Measurements from ENCODE around the gene ABCB11.
A peak's percentile ranks its signal among the peaks of the same experiment; 100 is the strongest.

ABCB11 gene

DNA sequence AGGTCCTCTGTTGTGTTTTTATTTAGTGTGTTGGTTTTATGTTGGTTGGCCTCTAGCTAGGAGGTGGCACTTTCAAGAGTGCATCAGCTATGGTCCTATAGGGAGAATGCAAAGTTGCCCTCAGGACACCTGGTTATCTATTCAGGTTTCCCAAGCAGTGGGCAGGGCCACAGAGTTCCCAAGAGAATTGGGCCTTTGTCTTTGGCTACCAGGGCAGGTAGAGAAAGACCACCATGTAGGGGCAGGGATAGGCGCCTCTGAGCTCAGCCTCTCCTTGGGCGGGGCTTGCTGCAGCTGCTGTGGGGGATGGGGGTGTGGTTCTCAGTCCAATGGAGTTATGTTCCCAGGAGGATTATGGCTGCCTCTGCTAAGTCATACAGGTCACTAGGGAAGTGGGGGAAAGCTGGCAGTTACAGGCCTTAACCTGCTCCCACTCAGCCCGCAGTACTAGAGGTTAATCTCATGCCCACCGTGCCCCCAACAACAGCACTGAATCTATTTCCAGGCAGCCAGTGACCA, 26.0 kb downstream of the ABCB11 start:
- no peak for DNase-seq (ENCODE audit: low read depth, low spot score)
- no peak overlapping the region for H3K4me3 ChIP-seq (ENCODE audit: low read depth, low read length)
- TF ChIP-seq, protein P1, sequence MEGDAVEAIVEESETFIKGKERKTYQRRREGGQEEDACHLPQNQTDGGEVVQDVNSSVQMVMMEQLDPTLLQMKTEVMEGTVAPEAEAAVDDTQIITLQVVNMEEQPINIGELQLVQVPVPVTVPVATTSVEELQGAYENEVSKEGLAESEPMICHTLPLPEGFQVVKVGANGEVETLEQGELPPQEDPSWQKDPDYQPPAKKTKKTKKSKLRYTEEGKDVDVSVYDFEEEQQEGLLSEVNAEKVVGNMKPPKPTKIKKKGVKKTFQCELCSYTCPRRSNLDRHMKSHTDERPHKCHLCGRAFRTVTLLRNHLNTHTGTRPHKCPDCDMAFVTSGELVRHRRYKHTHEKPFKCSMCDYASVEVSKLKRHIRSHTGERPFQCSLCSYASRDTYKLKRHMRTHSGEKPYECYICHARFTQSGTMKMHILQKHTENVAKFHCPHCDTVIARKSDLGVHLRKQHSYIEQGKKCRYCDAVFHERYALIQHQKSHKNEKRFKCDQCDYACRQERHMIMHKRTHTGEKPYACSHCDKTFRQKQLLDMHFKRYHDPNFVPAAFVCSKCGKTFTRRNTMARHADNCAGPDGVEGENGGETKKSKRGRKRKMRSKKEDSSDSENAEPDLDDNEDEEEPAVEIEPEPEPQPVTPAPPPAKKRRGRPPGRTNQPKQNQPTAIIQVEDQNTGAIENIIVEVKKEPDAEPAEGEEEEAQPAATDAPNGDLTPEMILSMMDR (IDR thresholded peaks at IDR 0.05; ENCODE audit: low read depth, low read length): no peak
- in situ Hi-C loops (cut with HindIII; ENCODE audit: low sequenced_read_pairs): no loop called here

DNA sequence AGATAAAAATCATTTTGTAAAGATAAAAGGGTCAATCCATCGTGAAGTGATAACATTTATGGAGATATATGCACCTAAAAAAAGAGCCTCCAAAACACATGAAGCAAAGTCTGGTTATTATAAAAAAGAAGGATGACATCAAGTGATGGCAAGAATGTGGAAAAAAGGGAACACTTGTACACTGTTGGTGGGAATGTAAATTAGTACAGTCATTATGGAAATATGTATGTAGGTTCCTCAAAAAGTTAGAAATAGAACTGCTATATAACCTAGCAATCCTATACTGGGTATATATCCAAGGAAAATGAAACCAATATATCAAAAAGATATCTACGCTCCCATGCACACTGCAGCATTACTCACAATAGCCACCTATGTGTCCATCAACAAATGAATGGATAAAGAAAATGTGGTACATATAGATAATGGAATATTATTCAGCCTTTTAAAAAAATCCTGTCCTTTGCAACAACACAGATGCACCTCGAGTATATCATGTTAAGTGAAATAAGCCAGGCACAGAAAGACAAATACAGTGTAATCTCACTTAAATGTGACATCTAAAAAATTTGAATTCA, 28.9 kb downstream of the ABCB11 start:
- TF ChIP-seq, protein P1 (IDR thresholded peaks at IDR 0.05; ENCODE audit: low read depth, low read length): no peak
- H3K4me3 ChIP-seq (ENCODE audit: low read depth, low read length): no peak overlapping the region
- in situ Hi-C loops (cut with HindIII; ENCODE audit: low sequenced_read_pairs): no loop called here
- no peak for DNase-seq (ENCODE audit: low read depth, low spot score)

DNA sequence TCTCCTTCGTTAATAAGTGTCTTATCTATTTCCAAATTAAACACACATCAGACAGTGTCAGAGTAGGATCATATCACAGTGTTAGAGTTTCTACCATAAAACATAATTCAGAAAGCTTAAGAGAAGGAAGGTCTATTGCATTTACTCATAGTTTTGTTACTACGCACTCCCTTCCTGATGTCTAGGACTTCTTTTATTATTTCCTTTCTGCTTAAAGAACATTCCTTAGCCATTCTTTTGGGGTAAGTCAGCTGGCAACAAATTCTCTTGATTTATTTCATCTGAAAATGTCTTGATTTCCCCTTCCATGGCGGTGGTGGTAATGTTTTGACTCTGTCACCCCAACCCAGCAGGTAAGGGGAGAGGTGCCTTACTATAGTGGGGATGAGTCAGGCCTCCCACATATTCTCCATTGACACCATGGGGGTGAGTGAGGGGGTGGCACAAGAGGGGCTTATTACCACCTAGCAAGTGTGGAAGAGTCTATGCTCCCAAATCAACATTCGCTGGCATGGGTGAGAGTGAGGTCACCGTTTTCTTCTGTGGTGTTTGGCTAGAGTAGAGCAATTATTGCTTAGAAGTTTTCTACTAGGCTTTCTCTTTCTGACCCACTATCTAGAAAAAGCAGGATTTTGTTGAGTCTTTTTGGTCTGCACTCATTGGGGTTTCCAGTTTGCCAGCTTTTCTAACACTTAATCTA, 29.9 kb downstream of the ABCB11 start:
- H3K4me3 ChIP-seq (ENCODE audit: low read depth, low read length): no peak overlapping the region
- in situ Hi-C loops (cut with HindIII; ENCODE audit: low sequenced_read_pairs): no loop called here
- peak; percentile 67 for DNase-seq (ENCODE audit: low read depth, low spot score)
- TF ChIP-seq, protein P1 (IDR thresholded peaks at IDR 0.05; ENCODE audit: low read depth, low read length): no peak

DNA sequence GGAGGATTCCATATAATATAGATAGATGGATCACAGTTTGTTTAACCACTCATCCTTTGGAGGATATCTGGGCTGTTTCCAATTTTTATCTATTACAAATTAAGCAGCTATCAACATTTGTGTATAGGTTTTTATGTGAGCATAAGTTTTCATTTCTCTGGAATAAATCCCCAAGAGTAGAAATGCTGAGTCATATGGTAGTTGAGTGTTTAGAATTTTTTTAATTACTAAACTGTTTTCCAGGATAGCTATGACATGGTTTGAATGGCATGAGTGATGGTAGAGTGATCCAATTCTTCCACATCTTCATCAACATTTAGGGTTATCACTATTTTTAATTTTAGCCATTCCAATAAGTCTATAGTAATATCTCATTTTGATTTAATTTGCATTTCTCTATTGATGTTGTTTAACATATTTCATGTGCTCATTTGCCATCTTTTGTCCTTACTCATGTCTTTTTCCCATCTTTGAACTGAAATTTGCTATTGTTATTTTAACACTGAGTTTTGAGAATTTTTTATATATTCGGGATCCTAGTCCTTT, 31.4 kb downstream of the ABCB11 start:
- in situ Hi-C loops (cut with HindIII; ENCODE audit: low sequenced_read_pairs): no loop called here
- no peak overlapping the region for H3K4me3 ChIP-seq (ENCODE audit: low read depth, low read length)
- DNase-seq (ENCODE audit: low read depth, low spot score): no peak
- TF ChIP-seq, protein P1 (IDR thresholded peaks at IDR 0.05; ENCODE audit: low read depth, low read length): no peak

DNA sequence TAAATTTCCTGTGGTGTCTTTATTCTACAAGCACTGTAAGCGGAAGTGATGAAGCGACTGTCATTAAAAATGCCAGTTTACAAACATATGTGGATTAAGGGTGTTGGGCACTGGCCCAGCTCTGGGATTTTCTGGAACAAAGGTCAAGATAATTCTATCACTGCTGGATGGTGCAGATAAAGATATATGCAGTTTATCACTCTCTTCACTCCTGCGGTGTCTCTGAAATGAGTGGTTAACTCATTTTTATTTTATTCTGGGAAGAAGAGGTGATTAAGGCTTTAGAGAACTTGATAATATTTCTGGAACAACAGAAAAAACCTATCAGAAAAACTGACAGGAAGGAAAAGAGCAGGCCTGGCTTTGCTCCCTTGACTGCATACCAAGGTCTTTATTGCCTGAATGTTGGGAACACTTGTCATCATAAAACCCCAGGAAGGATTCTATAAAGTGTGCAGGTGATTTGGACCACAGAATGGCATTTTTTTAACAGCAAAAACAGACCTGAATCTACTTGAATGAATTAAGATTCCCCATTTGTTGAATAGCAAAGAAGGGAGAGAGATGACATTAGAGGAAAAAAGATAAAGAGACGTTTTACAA, 32.4 kb downstream of the ABCB11 start:
- in situ Hi-C loops (cut with HindIII; ENCODE audit: low sequenced_read_pairs): no loop called here
- TF ChIP-seq, protein P1 (IDR thresholded peaks at IDR 0.05; ENCODE audit: low read depth, low read length): no peak
- no peak for DNase-seq (ENCODE audit: low read depth, low spot score)

DNA sequence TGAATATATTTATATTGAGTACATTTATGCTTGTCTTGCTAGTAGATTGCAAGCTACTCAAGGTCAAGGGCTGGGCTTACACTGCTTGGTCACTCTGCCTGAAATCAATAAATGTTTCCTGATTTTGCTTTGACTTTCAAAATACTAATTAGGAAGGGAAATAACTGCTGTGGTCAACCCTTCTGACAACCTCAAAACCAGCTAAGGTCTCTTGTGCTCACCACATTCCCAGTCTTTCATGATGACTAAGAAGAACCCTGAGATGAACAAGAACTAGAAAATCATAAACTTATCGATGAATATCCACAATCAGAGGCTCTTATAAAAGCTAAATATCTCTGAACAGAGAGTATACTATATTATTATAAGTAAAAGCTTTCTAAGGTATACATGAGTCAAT, 33.3 kb downstream of the ABCB11 start:
- TF ChIP-seq, protein P1 (IDR thresholded peaks at IDR 0.05; ENCODE audit: low read depth, low read length): no peak
- in situ Hi-C loops (cut with HindIII; ENCODE audit: low sequenced_read_pairs): no loop called here
- H3K4me3 ChIP-seq (ENCODE audit: low read depth, low read length): no peak overlapping the region
- DNase-seq (ENCODE audit: low read depth, low spot score): peak; percentile 75

More for the DNA sequence above, 32.4 kb downstream of the ABCB11 start:
- H3K4me3 ChIP-seq (ENCODE audit: low read depth, low read length): no peak overlapping the region
